IPS-15b (cell line): ENCODE data around the gene CDKAL1.

Experiments
- H3K27me3 ChIP-seq: one replicate; pipeline ENCODE4 v1.6.1; 2013; ENCODE audit warnings: low read length; ENCODE audit not compliant: control insufficient read depth, insufficient read depth
- H3K36me3 ChIP-seq: one replicate; pipeline ENCODE4 v1.6.1; 2013; ENCODE audit warnings: low read length; ENCODE audit not compliant: control insufficient read depth, insufficient read depth
- H3K4me1 ChIP-seq: one replicate; pipeline ENCODE4 v1.6.1; 2013; ENCODE audit warnings: mild to moderate bottlenecking, low read length; ENCODE audit not compliant: control insufficient read depth, insufficient read depth
- H3K4me3 ChIP-seq: one replicate; pipeline ENCODE4 v1.5.1; 2013; ENCODE audit warnings: low read depth, low read length
- H3K9ac ChIP-seq: one replicate; pipeline ENCODE4 v1.6.1; 2013; ENCODE audit warnings: low read depth, mild to moderate bottlenecking, low read length
- H3K9me3 ChIP-seq: one replicate; pipeline ENCODE4 v1.6.1; 2013; ENCODE audit warnings: mild to moderate bottlenecking, low read length; ENCODE audit not compliant: control insufficient read depth, insufficient read depth

The CDKAL1 gene

DNA sequence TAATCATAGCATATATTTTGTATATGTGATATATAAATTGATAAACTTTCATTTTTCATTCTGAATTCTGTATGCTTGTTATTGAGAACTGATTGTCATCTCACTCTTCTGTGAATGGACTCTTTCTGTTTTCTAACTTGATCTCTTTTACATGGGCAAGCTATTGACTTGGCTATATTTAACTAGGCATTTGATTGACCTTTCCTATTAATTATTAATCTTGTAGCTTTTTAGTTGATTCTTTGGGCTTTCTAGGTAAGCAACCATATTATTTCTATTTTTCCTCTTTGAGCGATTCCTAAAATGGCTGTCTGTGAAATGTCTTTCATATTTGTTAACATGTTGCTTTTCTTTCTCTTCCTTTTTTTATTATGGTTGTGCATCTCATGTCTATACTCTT, 347.1 kb downstream of the CDKAL1 start:
- Histone ChIP-seq H3K4me3 (no peak overlapping the region), H3K9ac (no peak overlapping the region), H3K4me1 (peaks cover 34% of the 10 kb centered on the region), H3K36me3 (no peaks in the 10 kb centered on the region), H3K27me3 (no peaks in the 10 kb centered on the region), H3K9me3 (peaks cover 8% of the 10 kb centered on the region)

DNA sequence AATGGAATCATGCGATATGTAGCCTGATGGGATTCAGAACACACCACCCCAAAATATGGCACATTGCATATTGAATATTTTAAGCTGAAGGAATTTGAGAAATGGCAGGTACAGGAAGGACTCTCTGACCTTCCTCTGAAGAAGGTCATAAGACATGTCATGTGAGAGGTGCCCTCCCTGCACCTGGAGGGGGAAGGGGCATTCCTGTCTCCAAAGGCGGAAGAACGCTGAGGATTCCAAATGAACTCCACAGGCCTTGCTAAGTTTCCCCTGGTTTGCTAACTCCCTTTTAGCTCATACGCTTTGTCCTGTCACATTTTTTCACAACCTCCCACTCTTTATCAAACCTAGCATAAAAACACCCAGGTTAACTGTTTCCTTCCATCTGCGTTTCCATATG, 347.8 kb downstream of the CDKAL1 start:
- no peak overlapping the region for H3K4me3 ChIP-seq
- peaks cover 30% of the 10 kb centered on the region for H3K4me1 ChIP-seq
- H3K36me3 ChIP-seq, result no peaks in the 10 kb centered on the region
- peaks cover 8% of the 10 kb centered on the region for H3K9me3 ChIP-seq
- H3K9ac ChIP-seq, result no peak overlapping the region
- H3K27me3 ChIP-seq, result no peaks in the 10 kb centered on the region

DNA sequence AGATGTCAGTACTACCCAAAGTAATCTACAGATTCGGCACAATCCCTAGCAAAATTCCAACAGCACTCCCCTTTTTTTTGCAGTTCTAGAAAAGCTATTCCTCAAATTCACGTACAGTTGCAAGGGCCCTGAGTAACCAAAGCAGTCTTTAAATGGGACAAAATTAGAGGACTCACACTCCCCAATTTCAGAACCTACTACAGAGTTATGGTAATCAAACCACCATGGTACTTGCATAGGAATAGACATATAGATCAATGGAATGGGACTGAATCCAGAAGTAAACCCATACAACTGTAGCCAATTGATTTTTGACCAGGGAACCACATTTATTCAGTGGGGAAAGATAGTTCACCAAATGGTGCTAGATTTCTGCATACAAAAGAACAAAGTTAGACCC, 350.8 kb downstream of the CDKAL1 start:
- Histone ChIP-seq H3K9me3 (peaks cover 8% of the 10 kb centered on the region), H3K4me1 (peaks cover 16% of the 10 kb centered on the region), H3K4me3 (no peak overlapping the region), H3K36me3 (no peaks in the 10 kb centered on the region), H3K27me3 (no peaks in the 10 kb centered on the region), H3K9ac (no peak overlapping the region)

DNA sequence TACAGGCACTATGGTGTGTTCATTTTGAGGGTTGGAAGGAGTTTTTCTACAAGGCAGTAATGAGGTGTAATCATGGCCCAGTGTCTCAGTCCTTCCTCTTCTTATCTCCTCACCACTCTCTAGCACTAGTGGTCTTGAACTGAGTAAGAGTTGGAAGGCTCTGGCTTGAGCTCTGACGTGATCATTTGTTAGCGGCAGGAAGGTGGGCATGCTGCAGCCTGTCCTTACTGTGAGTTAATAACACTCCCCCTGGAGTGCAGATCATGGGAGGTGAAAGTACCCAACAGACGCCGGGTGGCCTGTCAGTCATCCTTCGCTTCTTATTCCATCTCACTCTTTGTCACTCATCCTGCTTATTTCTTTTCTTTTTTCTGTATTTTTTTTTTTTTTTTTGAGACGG, 356.9 kb downstream of the CDKAL1 start:
- Histone ChIP-seq H3K4me3 (no peak overlapping the region), H3K36me3 (no peaks in the 10 kb centered on the region), H3K9ac (peak overlapping the region; percentile 24), H3K27me3 (no peaks in the 10 kb centered on the region), H3K9me3 (no peaks in the 10 kb centered on the region), H3K4me1 (peaks cover 1% of the 10 kb centered on the region)

DNA sequence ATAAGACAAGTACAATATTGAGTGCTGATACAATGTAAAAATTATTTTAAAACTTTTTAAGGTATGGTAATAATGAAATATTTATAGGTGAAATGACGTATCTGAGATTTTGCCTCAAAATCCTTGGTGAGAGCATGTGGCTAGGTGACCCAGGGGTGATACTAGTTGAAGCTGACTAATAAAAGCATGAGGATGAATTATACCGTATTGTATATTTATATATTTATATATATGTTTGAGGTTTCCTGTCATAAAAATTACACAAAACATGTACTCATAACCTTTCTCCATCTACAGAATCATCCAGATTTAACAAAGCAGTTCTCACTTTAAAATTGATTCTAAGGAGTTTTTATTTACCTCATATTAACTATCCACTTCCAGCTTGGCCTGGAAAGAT, 358.1 kb downstream of the CDKAL1 start:
- Histone ChIP-seq H3K9me3 (no peaks in the 10 kb centered on the region), H3K36me3 (no peaks in the 10 kb centered on the region), H3K4me3 (no peak overlapping the region), H3K27me3 (no peaks in the 10 kb centered on the region), H3K9ac (no peak overlapping the region), H3K4me1 (no peaks in the 10 kb centered on the region)

DNA sequence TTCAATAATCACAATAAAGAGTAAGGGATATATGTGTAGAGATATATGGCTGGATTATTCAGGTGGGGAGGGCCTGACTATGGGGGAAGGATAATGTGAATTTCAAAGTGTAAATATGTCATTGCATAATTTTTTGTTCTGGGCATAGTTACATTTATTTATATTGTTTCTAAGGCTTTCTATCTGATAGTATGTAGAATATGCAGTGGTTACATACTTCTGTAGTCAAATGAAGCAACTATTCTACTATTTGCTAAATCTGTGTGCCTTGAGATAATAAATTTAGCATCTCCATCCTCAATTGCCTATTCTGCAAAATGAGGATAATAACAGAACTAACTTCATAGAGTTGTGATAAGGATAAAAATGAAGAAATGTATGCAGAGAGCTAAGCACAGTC, 359.2 kb downstream of the CDKAL1 start:
- H3K9ac ChIP-seq, result no peak overlapping the region
- H3K9me3 ChIP-seq, result no peaks in the 10 kb centered on the region
- no peak overlapping the region for H3K4me3 ChIP-seq
- no peaks in the 10 kb centered on the region for H3K27me3 ChIP-seq
- no peaks in the 10 kb centered on the region for H3K36me3 ChIP-seq
- no peaks in the 10 kb centered on the region for H3K4me1 ChIP-seq

DNA sequence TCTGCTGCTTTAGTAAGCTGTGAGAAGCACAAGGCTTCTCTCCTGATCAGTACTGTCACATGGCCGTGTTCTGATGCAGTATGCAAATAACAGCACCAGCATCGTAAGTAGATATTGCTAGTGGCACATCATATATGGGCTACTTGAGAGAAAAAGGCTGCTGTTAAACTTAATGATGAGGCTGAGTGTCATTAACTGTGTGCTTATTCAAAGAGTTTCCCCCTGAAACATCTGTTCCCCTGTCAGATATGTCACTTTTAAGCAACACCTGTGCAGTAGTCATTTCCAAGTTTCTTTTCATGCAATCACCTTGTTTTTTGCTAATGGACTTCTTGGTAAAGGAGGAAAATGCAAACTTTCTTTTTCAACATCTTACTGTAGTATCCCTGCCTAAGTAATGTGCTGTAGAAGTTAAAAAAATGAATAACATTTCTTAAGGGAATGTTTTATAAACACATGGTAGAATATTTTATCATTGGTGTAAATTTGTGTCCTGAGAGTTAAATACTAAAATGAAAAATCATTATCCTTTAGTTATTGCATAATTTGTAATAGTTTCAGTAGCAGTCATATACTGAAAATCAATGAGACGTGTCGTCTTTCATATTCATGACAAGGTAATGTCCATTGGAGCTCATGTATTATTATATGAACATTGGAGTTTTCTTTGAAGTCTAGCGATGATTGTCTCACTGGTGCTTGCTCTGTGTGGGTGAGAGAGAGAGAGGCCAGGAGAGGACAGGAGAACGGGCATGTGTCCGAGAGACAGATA, 366.3 kb downstream of the CDKAL1 start:
- H3K27me3 ChIP-seq, result no peaks in the 10 kb centered on the region
- H3K9ac ChIP-seq, result no peak overlapping the region
- no peaks in the 10 kb centered on the region for H3K4me1 ChIP-seq
- no peaks in the 10 kb centered on the region for H3K36me3 ChIP-seq
- H3K4me3 ChIP-seq, result no peak overlapping the region
- no peaks in the 10 kb centered on the region for H3K9me3 ChIP-seq

DNA sequence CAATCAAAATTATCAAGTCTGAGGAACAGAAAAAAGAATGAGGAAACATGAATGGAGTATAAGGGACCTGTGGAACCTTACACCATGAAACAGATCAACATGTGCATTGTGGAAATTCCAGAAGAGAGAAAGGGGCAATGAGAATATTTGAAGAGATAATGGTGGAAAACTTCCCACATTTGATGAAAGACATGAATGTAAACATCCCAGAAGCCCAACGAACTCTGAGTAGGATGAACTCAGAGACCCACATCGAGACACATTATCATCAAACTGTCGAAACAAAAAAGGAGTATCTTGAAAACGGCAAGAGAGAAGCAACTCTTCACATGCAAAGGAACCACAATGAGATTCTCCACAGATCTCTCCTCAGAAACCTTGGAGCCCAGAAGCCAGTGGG, 371.1 kb downstream of the CDKAL1 start:
- H3K4me3 ChIP-seq, result no peak overlapping the region
- no peaks in the 10 kb centered on the region for H3K9me3 ChIP-seq
- H3K4me1 ChIP-seq, result no peaks in the 10 kb centered on the region
- H3K9ac ChIP-seq, result no peak overlapping the region
- no peaks in the 10 kb centered on the region for H3K27me3 ChIP-seq
- H3K36me3 ChIP-seq, result no peaks in the 10 kb centered on the region

DNA sequence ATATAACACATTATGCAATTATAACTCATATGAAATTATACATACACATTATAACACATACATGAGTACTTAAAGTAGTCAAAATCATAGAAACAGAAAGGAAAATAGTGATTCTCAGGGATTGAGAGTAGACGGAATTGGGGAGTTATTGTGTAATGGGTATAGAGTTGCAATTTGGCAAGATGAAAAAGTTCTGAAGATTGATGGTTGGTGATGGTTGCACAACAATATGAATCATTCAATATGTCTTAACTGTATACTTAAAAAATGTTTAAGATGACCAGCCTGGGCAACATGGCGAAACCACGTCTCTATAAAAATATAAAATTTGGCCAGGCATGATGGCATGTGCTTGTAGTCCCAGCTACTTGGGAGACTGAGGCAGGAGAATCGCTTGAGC, 372.7 kb downstream of the CDKAL1 start:
- H3K9me3 ChIP-seq, result no peaks in the 10 kb centered on the region
- H3K4me1 ChIP-seq, result no peaks in the 10 kb centered on the region
- no peak overlapping the region for H3K4me3 ChIP-seq
- no peaks in the 10 kb centered on the region for H3K27me3 ChIP-seq
- no peak overlapping the region for H3K9ac ChIP-seq
- H3K36me3 ChIP-seq, result no peaks in the 10 kb centered on the region

DNA sequence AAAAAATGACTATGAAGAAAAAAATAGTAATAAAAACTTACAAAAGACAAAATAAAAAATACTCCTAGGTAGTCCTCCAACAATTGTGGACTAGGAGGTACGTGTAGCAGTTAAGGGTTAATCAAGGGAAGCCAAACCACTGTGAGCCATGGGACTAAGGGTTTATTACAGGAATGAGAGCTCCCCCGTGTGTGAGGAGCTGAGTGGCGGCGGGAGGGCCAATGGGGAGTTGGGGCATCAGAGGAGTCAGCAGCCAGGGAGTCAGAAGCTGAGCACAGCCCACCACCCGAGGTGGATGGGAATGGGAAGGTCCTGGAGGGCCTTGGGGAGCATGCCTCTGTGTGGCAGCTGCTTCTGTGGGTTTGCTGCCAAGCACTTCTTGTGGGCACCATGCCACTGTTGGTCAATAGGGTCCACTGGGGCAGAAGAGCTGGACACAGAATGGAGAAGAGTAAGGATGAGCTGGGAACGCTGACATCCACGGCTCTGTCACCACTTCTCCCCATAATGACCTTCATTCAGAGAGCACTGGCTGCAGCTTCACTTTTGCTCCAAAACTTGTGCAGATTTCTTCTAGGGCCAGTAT, 373.3 kb downstream of the CDKAL1 start:
- H3K9me3 ChIP-seq, result no peaks in the 10 kb centered on the region
- H3K36me3 ChIP-seq, result no peaks in the 10 kb centered on the region
- H3K9ac ChIP-seq, result no peak overlapping the region
- H3K4me3 ChIP-seq, result no peak overlapping the region
- no peaks in the 10 kb centered on the region for H3K27me3 ChIP-seq
- no peaks in the 10 kb centered on the region for H3K4me1 ChIP-seq

DNA sequence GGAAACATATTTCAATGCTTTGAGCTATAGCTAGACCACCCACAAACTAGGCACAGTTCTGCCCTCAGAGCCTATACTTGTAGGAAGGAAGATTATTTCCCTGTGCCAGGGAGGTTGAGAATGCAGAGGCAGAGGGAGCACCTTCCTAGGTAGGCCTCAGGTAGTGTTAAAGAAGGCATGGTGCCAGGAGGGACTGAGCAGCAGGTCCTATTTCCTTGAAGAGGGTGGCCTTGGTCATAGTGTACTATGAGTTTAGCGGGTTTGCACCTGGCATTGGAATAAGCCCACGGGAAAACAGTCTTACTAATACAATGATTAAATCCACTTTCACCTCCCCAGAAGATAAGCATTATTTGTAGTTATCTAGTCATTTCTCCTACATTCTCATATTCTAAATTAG, 375.4 kb downstream of the CDKAL1 start:
- Histone ChIP-seq H3K9ac (no peak overlapping the region), H3K4me3 (no peak overlapping the region), H3K27me3 (no peaks in the 10 kb centered on the region), H3K9me3 (no peaks in the 10 kb centered on the region), H3K4me1 (no peaks in the 10 kb centered on the region), H3K36me3 (no peaks in the 10 kb centered on the region)

DNA sequence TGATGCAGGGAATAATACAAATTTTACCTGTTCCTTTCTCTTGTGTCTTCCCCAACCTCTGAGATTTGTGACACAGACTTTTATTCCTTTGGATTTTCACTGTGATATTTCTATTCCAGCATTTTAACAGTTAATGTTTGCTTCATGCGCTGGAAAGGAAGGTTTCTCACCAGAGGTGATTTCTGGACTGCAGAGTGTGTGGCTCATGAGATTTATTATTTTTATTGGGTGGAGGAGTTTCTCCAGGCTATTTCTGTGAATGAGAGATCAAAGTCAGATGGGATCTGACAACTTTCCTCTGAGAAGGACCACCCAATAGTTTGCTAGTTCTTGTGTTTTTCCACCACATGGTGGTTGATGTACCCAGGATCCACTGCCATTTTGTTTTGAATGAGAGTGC, 377.5 kb downstream of the CDKAL1 start:
- no peak overlapping the region for H3K4me3 ChIP-seq
- no peaks in the 10 kb centered on the region for H3K9me3 ChIP-seq
- H3K4me1 ChIP-seq, result no peaks in the 10 kb centered on the region
- no peak overlapping the region for H3K9ac ChIP-seq
- H3K36me3 ChIP-seq, result no peaks in the 10 kb centered on the region
- no peaks in the 10 kb centered on the region for H3K27me3 ChIP-seq
